Measurements from ENCODE around the gene TM4SF18.
"Not testable (repeated sequence)": the region's sequence is repeated elsewhere in the genome, so short reads cannot be mapped to it uniquely, and the experiment has no call there.

TM4SF18 gene

GRCh38 chr3:149368201-149368673, 34.8 kb upstream of the TM4SF18 start:
- no peak for DNase-seq

- DNase-seq: no peak
Measured at GRCh38 chr3:149366941-149367840, 33.8 kb upstream of the TM4SF18 start.

DNA sequence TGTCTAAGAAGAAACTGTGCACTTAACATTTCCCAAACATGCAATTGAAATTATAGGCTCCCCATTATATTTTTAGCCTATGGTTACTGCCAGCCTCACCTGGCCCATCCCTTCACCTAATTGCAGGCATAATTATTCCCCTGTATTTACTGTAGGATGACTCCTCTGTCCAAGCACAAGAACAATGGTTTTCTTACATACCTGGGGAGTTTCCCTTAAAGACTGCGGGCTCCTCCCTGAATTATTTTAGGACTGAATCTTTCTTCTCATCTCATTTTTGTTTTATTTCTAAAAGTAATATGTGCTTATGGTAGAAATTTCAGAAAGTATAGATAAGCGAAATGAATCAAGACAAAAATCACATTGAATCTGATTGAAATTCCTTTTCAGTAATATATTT, 32.6 kb upstream of the TM4SF18 start:
- peak; percentile 25 to 31 for DNase-seq

GRCh38 chr3:149364624-149365023, 31.2 kb upstream of the TM4SF18 start:
- no peak for DNase-seq

DNA sequence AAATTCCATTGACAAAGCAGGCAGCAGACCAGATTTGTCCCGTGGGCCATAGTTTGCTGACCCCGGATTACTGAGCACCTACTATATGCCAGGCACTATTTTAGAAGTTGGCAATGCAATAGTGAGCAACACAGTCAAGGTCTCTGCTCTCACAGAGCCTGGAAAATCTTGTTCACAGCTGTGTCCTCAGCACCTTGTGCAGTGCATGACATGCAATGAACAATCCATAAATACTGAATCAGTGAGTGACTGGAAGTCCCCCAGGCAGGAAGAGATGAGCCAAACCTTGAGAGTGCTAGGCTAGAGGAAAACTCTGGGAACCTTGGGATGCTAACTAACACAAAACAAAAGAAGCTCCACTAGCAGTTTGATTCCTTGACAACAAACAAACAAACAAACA, 29.6 kb upstream of the TM4SF18 start:
- no peak for DNase-seq

DNA sequence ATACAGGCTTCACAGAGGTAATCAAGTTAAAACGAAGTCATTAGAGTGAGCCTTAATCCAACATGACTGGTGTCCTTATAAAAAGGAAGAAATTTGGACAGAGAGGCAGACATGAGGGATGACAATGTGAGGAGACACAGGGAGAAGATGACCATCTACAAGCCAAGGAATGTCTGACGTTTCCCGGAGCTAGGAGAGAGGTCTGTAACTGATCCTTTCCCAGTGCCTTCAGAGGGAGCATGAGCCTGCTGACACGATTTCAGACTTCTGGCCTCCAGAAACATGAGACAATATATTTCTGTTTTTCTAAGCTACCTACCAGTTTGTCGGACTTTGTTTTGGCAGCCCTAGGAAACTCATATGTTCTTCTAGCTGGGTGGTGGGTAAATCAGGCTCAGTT, 28.9 kb upstream of the TM4SF18 start:
- DNase-seq: no peak

DNA sequence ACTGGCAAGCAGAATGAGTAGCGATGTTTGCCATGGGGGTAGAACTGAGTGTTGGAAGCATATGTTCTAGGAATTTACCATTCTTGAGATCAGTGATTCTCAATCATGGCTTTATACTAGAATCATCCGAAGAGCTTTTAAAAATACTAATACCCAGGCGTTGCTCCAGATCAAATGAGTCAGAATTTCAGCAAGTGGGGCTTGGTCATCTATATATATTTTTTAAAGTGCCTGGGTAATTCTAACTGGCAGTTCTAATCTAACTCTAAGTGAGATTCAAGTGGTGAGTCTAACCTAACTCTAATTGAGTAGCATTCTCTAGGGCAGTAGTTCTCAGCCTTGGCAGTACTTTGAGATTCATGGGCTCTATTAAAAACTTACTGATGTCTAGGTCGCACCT, 23.2 kb upstream of the TM4SF18 start:
- no peak for DNase-seq

GRCh38 chr3:149356044-149356592, 22.7 kb upstream of the TM4SF18 start:
- no peak for DNase-seq

DNA sequence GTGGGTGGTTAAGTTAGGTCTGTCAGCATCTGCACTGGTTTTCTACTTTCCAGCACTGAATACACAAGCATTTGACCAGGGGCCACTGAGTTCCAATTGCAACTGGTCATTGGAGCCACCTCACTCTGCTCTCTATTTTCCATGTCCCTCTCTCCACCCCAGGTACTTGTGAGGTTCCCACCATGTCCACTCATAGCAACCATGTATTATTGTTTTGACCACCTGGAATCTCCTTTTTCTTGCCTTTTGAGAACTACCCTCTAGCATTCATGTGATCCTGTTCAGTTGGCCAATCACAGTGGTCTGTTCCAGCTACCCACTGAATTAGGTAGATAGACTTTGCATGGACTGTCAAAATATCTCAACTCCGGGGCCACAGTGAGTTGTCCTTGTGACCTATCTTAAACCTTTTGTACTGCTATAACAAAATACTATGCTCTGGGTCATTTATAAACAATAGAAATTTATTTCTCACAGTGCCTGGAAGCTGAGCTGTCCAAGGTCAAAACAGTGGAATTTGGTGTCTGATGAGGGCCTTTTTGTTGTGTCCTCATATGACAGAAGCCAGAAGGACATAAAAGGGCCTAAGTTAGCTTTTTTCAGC, 20.2 kb upstream of the TM4SF18 start:
- DNase-seq: no peak

- peak; percentile 33 to 60 for DNase-seq
Measured at GRCh38 chr3:149352556-149352955, 19.1 kb upstream of the TM4SF18 start.

DNA sequence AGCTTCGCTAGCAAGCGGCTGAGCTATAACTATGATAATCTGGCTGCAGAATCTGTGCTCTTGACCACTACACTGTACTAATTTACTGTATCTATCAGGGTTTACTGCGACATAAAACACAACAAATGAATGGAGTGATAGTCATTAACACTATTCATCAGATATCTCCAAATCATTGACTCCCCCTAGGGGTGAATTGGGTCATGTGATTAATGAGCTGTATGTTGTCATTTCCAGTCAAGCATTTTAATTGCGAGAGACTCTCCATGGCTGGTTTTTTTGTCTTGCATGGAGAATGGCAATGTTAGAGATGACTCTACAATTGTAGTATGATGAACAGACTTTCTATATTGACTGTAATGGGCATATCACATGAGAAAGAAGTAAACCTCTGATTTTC, 10.5 kb upstream of the TM4SF18 start:
- DNase-seq: no peak

GRCh38 chr3:149342413-149343380, 9.3 kb upstream of the TM4SF18 start:
- DNase-seq: no peak

- DNase-seq: peak; percentile 57 to 69
Measured at GRCh38 chr3:149340310-149340933, 7.0 kb upstream of the TM4SF18 start.

- peak in 1 of 2 experiments; percentile 48 for DNase-seq
Measured at GRCh38 chr3:149339931-149340309, 6.5 kb upstream of the TM4SF18 start.

- DNase-seq: not testable (repeated sequence)
Measured at GRCh38 chr3:149337486-149337885, 4.0 kb upstream of the TM4SF18 start.

DNA sequence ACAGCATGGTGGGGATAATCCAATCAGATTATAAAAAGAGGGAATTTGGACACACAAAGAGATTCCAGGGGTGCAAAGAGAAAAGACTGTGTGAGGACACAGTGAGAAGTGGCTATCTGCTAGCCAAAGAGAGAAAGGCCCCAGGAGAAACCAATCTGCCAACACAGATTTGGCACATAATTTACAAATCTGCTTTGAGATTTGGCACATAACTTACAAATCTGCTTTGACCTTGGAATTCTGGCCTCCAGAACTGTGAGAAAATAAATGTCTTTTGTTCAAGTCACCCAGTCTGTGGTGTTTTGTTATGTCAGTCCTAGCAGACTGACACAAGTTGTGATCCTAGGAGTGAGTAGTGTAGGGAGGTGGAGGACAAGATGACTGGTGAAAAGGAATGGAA, 3.5 kb upstream of the TM4SF18 start:
- no peak for DNase-seq

DNA sequence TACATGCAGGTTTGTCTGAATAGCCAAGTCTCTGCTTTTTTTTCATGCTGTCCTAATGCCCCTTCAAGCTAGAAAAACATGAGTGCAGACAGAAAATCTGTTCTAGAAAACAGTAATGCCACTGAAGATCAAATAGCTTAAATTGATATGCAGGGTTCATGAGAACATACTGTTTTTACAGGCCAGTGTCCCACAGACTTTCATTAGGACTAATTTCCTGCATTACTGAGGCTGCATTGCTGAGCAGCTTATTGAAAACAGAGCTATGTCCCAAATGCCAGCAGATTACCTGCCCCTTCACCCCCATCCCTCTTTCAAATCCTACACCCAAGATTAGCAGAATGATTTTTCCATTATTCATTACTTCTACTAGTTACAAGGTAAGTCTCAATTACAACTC, 665 bp downstream of the TM4SF18 start:
- no peak for DNase-seq

- DNase-seq: no peak
Measured at GRCh38 chr3:149332227-149332765, 1.1 kb downstream of the TM4SF18 start.

GRCh38 chr3:149331396-149331795, 2.0 kb downstream of the TM4SF18 start:
- DNase-seq: no peak

DNA sequence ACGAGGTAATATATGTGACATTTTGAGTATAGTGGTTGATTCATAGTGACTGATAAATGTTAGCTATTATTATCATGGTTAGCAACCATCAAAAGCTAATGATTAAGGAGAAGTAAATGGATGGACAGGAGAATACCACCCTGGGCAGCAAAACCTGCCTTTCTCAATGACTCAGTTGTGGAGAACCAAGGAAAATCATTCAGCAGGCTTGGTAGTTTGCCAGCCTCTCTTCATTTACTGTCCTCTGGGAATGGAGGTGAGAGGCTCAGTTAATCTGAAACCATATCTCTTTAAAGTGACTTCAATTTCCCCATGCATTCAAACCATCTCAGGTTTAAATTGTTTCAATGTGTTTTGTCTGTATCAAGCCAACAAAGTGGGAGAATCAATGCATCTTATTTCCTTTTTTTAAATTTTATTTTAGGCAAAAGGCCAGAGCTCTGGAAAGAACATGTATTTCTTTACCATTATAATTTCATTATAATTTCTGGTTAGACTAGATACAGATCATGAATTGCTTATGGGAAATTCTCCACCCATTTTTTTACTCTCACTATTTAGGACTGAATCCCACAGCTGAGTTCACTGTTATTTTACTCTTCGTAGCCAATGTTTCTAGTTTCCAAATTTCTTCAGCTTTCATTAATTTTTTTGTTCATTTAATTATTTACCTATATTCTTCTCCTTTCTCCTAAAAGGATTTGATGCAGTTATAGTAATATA, 2.7 kb downstream of the TM4SF18 start:
- peak in 1 of 2 experiments; percentile 56 for DNase-seq

DNA sequence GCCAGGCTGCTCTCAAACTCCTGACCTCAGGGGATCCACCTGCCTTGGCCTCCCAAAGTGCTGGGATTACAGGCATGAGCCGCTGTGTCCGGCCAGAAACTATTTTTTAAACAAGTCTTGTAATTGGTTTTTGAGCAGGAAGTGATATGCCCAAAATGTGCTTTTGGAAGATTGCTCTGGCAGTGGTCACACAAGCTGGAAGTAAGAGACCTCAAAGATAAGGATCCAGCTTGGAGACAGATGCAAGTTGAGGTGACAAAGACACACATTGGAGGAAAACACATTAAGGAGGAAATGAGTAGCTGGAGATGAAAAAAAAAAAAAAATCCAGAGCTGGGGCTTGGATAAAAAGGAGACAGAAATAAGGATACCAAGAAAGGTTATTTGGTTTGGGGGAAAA, 6.3 kb downstream of the TM4SF18 start:
- no peak for DNase-seq

Data from NCI-H1930 (cell line).